Sigmoid colon (tissue), 7 donors: ENCODE results near the gene TEX36. TPM values are rescaled to one million over a fixed set of nuclear protein-coding genes. Genes with fewer than 3 reads are reported as not detected.
"Not testable (repeated sequence)": the region's sequence is repeated elsewhere in the genome, so short reads cannot be mapped to it uniquely, and the experiment has no call there.

ENCODE experiments used
- DNase-seq: peaks from one replicate; pipeline ENCODE4 v3.0.0-alpha.2; 2019
- H3K27ac ChIP-seq, 4 donors: fragments of 200-600 bp; sonication (generic); one replicate each; pipeline ENCODE4 v1.5.1; 2016 to 2019; ENCODE audit warnings: mild to moderate bottlenecking in 1 of 4
- H3K27me3 ChIP-seq, 3 donors: fragments of 200-600 bp; sonication (generic); one replicate each; pipeline ENCODE4 v1.5.1; 2019; ENCODE audit warnings: mild to moderate bottlenecking in 1 of 3
- H3K36me3 ChIP-seq, 4 donors: fragments of 200-600 bp; sonication (generic); one replicate each; pipeline ENCODE4 v1.5.1; 2016 to 2019
- H3K4me1 ChIP-seq, 4 donors: fragments of 200-600 bp; sonication (generic); one replicate each; pipeline ENCODE4 v1.5.1; 2017 to 2019
- H3K4me3 ChIP-seq, 4 donors: fragments of 200-600 bp; sonication (generic); one replicate each; pipeline ENCODE4 v1.5.1; 2017 to 2019; ENCODE audit warnings: mild to moderate bottlenecking in 2 of 4, moderate library complexity in 1 of 4
- H3K9me3 ChIP-seq, 4 donors: fragments of 200-600 bp in 3 of 4; sonication (generic) in 3 of 4; one replicate each; pipeline versions ENCODE4 v1.5.1 to v1.6.1; 2013 to 2019
- CTCF ChIP-seq, 4 experiments: fragments of 450-650 bp in 3 of 4; fragments of 200-600 bp in 1 of 4; IDR thresholded peaks; one replicate each; pipeline ENCODE4 v1.5.1; 2016 to 2019; ENCODE audit warnings: antibody characterized with exemption in 4 of 4, mild to moderate bottlenecking in 3 of 4, moderate library complexity in 2 of 4
- EP300 ChIP-seq, 4 donors: sonication (generic); formaldehyde crosslinking; IDR thresholded peaks; one replicate each; pipeline ENCODE4 v1.6.1; 2017; ENCODE audit warnings: antibody characterized with exemption in 4 of 4
- POLR2A ChIP-seq, 2 donors: fragments of 450-650 bp; IDR thresholded peaks; one replicate each; pipeline ENCODE4 v1.6.1; 2016; ENCODE audit warnings: antibody characterized with exemption in 2 of 2, mild to moderate bottlenecking in 2 of 2, moderate library complexity in 2 of 2
- POLR2AphosphoS5 ChIP-seq, 4 donors: sonication (generic); formaldehyde crosslinking; IDR thresholded peaks; one replicate each; pipeline ENCODE4 v1.6.1; 2017; ENCODE audit warnings: antibody characterized with exemption in 4 of 4
- WGBS, 2 donors: extraction: QIAGEN DNeasy Blood & Tissue Kit; methylation state at CpG; one replicate each; pipeline ENCODE4 v1.1.7; 2013; 5-methylcytosine and 5-hydroxymethylcytosine counted together
- intact Hi-C: fragments of 100-400 bp; cut with DNase I; formaldehyde crosslinking; loops from one replicate; pipeline ENCODE4 v1.15.1; 2023
- polyA plus RNA-seq, 3 donors: library from polyadenylated mRNA; stranded (reverse); fragments of 200-250 nt; gene quantifications; one replicate each; pipeline ENCODE4 v1.2.3, GENCODE V29; 2013
- total RNA-seq, 4 donors: library from RNA; depleted of rRNA; stranded (reverse); fragments of >200 nt; gene quantifications; one replicate each; pipeline ENCODE4 v1.1.0, GENCODE V29; 2016
- donor health status: healthy with polysubstance abuse.
- donor health status: Bipolar disorder and iron deficiency.
- donor health status: healthy.

TEX36 gene
- total and polyA plus RNA-seq, 7 donors, result not detected

DNA sequence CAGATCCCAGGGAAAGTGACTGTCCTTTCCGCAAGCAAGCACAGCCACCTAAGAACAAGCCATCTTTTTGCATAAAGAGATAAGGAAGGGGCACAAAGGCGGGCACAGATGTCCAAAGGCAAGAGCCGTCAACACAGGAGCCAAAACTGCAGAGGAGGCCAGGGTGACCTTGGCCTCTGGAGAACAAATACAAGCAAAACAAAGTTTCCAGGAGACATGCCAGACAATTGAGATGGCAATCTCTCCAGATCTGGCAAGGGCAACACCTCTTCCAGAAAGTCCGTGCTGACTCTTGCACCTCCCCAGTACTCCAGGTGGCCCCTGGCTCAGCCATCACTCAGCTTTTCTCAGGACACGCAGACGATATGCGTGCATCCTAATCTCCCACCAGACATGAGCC is 58.2 kb downstream of the TEX36 start:
- WGBS, 2 donors, result 86 to 89% methylated on average over 7 of the region's 7 CpGs
- intact Hi-C loops, result no loop called here
- Histone ChIP-seq H3K27ac (no peak overlapping the region), H3K36me3 (no peaks in the 10 kb centered on the region), H3K4me3 (no peak overlapping the region), H3K27me3 (no peaks in the 10 kb centered on the region), H3K9me3 (no peaks in the 10 kb centered on the region), H3K4me1 (no peaks in the 10 kb centered on the region)
- no peak for TF ChIP-seq POLR2A (IDR thresholded peaks at IDR 0.05)
- TF ChIP-seq POLR2AphosphoS5 (IDR thresholded peaks at IDR 0.05), result no peak
- TF ChIP-seq EP300 (IDR thresholded peaks at IDR 0.05), result no peak
- no peak for TF ChIP-seq CTCF (IDR thresholded peaks at IDR 0.05)
- no peak for DNase-seq

GRCh38 chr10:125621052-125621451 is 61.9 kb downstream of the TEX36 start:
- intact Hi-C loops, result no loop called here
- Histone ChIP-seq H3K36me3 (no peaks in the 10 kb centered on the region), H3K27ac (no peak overlapping the region), H3K4me1 (no peaks in the 10 kb centered on the region), H3K9me3 (no peaks in the 10 kb centered on the region), H3K27me3 (no peaks in the 10 kb centered on the region), H3K4me3 (no peak overlapping the region)
- no peak for DNase-seq
- TF ChIP-seq POLR2AphosphoS5 (IDR thresholded peaks at IDR 0.05), result no peak
- no peak for TF ChIP-seq EP300 (IDR thresholded peaks at IDR 0.05)
- no peak for TF ChIP-seq POLR2A (IDR thresholded peaks at IDR 0.05)
- TF ChIP-seq CTCF (IDR thresholded peaks at IDR 0.05), result no peak
- WGBS, 2 donors, result 88 to 93% methylated on average over 4 of the region's 4 CpGs

GRCh38 chr10:125620401-125620800 is 62.6 kb downstream of the TEX36 start:
- Histone ChIP-seq H3K4me1 (no peaks in the 10 kb centered on the region), H3K4me3 (no peak overlapping the region), H3K36me3 (no peaks in the 10 kb centered on the region), H3K27me3 (no peaks in the 10 kb centered on the region), H3K9me3 (no peaks in the 10 kb centered on the region), H3K27ac (no peak overlapping the region)
- DNase-seq, result no peak
- no peak for TF ChIP-seq EP300 (IDR thresholded peaks at IDR 0.05)
- TF ChIP-seq POLR2AphosphoS5 (IDR thresholded peaks at IDR 0.05), result no peak
- TF ChIP-seq POLR2A (IDR thresholded peaks at IDR 0.05), result no peak
- TF ChIP-seq CTCF (IDR thresholded peaks at IDR 0.05), result no peak
- 51 to 79% methylated on average over 1 of the region's 1 CpG for WGBS, 2 donors
- intact Hi-C loops, result no loop called here

- H3K27ac ChIP-seq, DNase-seq, H3K4me3 ChIP-seq, H3K36me3 ChIP-seq, H3K27me3 ChIP-seq, H3K9me3 ChIP-seq, intact Hi-C loops, H3K4me1 ChIP-seq: not testable (repeated sequence)
- 90 to 92% methylated on average over 8 of the region's 8 CpGs for WGBS, 2 donors
These were observed 69.9 kb downstream of the TEX36 start for GRCh38 chr10:125613062-125613461.

- peaks cover 0 to 8% (median 6%) of the 10 kb centered on the region in 4 donors for H3K4me1 ChIP-seq
- no peaks in the 10 kb centered on the region for H3K36me3 ChIP-seq
- DNase-seq, result no peak
- no peak overlapping the region for H3K27ac ChIP-seq
- TF ChIP-seq POLR2AphosphoS5 (IDR thresholded peaks at IDR 0.05) (no peak), POLR2A (IDR thresholded peaks at IDR 0.05) (no peak), CTCF (IDR thresholded peaks at IDR 0.05) (no peak), EP300 (IDR thresholded peaks at IDR 0.05) (no peak)
- H3K9me3 ChIP-seq, result no peaks in the 10 kb centered on the region
- 89 to 91% methylated on average over 1 of the region's 1 CpG for WGBS, 2 donors
- H3K27me3 ChIP-seq, result no peaks in the 10 kb centered on the region
- H3K4me3 ChIP-seq, result no peak overlapping the region
- intact Hi-C loops, result no loop called here
These were observed 71.2 kb downstream of the TEX36 start for GRCh38 chr10:125611756-125612155.
